Uterus (tissue), 2 donors: ENCODE data around the gene MTHFS.

Experiments
- CTCF ChIP-seq, 4 experiments: fragments of 200-600 bp in 2 of 4; fragments of 450-650 bp in 2 of 4; sonication (generic) in 2 of 4; IDR thresholded peaks; one replicate each; pipeline ENCODE4 v1.5.1; 2016 to 2019; ENCODE audit warnings: antibody characterized with exemption in 4 of 4, mild to moderate bottlenecking in 2 of 4, moderate library complexity in 1 of 4
- POLR2A ChIP-seq, 2 donors: fragments of 450-650 bp; IDR thresholded peaks; one replicate each; pipeline ENCODE4 v1.6.1; 2016; ENCODE audit warnings: antibody characterized with exemption in 2 of 2, mild to moderate bottlenecking in 1 of 2, moderate library complexity in 1 of 2

- TF ChIP-seq POLR2A (IDR thresholded peaks at IDR 0.05) (no peak), CTCF (IDR thresholded peaks at IDR 0.05) (no peak)
Observed at GRCh38 chr15:79812541-79812940, 84.3 kb downstream of the MTHFS start.
